DMS153 treated with DMSO at 0.1 percent for 48 hours (cell line): ENCODE results near the gene G2E3.

Source experiments
- DNase-seq: peaks from one replicate; lab custom pipeline; 2025; ENCODE audit not compliant: unreplicated experiment; lab: John Stamatoyannopoulos, UW

The G2E3 gene

DNA sequence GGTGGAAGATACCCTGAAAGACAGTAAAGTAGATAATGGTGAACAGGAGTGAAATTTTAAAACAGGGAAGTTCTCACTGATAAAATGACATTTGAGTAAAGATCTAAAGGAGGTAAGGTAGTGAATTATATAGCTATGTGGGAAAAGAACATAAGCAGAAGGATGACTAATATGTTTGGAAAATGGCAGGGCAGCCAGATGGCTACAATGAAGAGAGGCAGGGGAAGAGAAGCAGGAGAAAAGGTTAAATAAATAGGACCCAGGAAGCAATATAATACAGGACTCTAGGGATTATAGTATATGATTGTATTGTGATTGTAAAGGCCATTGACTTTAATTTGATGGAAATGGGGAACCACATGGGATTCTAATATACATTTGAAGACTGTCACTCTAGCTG, 96.2 kb downstream of the G2E3 start:
- no peak for DNase-seq

- DNase-seq: no peak
Measured at GRCh38 chr14:30655658-30656057, 96.7 kb downstream of the G2E3 start.

GRCh38 chr14:30656190-30656632, 97.3 kb downstream of the G2E3 start:
- no peak for DNase-seq

DNA sequence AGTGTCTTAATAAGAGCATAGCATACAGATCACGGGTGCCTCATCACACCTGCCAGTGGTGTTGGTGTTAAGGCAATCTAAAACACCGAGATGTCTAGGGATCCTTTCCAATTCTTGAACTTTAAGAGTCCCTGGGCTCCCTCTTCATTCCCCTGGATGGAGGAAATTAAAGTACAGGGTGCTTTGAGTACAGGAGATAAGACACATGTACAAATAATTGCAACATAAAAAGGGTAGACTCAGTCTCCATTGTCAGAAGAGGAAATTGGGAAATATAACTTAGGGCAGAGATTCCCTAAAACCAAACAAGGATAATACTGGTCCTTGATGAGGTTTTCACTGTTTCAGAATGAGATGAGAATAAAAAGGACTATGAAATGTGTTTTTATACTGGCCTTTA, 98.1 kb downstream of the G2E3 start:
- no peak for DNase-seq

DNA sequence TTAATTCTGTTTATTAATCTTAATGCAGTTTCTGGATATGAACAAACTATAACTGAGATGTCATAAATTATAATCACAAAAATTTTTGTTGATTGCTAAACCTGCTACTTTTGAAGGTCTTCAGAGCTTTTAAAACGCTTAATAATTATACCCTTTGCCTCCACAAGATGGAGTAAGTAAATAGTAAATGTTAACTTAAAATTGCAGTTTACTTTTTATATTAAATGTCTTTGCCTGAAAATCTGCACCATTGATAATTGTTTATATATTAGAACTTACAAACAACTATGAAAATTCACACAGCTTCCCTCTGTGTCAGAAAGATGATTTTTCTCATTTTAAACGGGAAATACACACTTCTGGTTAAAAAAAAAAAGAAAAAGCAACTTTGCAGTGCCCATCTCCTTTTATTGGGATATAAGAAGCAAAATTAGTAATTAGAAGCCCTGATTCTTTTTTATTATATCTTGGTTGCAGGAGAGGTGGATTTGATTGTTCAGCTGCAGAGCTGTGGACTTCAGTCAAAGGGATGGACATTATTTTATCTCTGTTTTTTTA, 98.7 kb downstream of the G2E3 start:
- DNase-seq: no peak

GRCh38 chr14:30658645-30659044, 99.7 kb downstream of the G2E3 start:
- no peak for DNase-seq

DNA sequence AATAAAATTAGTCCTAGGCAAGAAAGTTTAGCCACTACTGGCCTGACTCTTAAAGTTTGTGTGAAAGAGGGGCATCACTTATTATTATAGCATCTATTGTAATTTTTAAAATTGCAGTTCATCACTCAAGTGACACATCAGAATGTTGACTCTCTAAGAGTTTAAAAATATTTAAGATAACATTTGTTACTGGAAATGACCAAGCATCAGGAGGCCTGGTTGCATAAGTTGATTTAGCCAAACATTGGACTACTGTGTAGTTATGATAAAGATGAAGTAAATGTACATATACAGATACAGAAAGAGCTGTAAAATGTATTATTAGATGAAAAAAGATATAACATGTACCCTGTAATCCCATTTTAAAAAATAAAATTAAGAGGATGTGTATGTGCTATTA, 110.6 kb downstream of the G2E3 start:
- DNase-seq: no peak
